CD4-positive, alpha-beta T cell treated with Interferon alpha-2 for 1 hour (primary cell): Measurements from ENCODE around the gene CERS3.
"Not testable (repeated sequence)": the region's sequence is repeated elsewhere in the genome, so short reads cannot be mapped to it uniquely, and the experiment has no call there.

Experiments
- DNase-seq, 2 donors: peaks; one replicate each; pipeline ENCODE4 v3.0.0-alpha.2; 2020 to 2022

The CERS3 gene

GRCh38 chr15:100463515-100463914 is 65.2 kb downstream of the CERS3 start:
- DNase-seq = no peak

- DNase-seq = no peak
Observed at GRCh38 chr15:100461049-100461448, 67.7 kb downstream of the CERS3 start.

GRCh38 chr15:100457201-100457600 is 71.5 kb downstream of the CERS3 start:
- no peak for DNase-seq

GRCh38 chr15:100454148-100454547 is 74.6 kb downstream of the CERS3 start:
- no peak for DNase-seq

- DNase-seq = no peak
Observed at GRCh38 chr15:100448481-100448880, 80.3 kb downstream of the CERS3 start.

GRCh38 chr15:100441063-100441462 is 87.7 kb downstream of the CERS3 start:
- not testable (repeated sequence) for DNase-seq

- DNase-seq = no peak
Observed at GRCh38 chr15:100439514-100439913, 89.2 kb downstream of the CERS3 start.

- peak; percentile 3 to 9 for DNase-seq
Observed at GRCh38 chr15:100438570-100438969, 90.2 kb downstream of the CERS3 start.

- DNase-seq = no peak
Observed at GRCh38 chr15:100437261-100437660, 91.5 kb downstream of the CERS3 start.

- DNase-seq = no peak
Observed at GRCh38 chr15:100434561-100434960, 94.2 kb downstream of the CERS3 start.

GRCh38 chr15:100434038-100434437 is 94.7 kb downstream of the CERS3 start:
- DNase-seq = no peak

- no peak for DNase-seq
Observed at GRCh38 chr15:100433304-100433703, 95.4 kb downstream of the CERS3 start.

- DNase-seq = no peak
Observed at GRCh38 chr15:100430411-100430810, 98.3 kb downstream of the CERS3 start.

GRCh38 chr15:100429116-100429728 is 99.5 kb downstream of the CERS3 start:
- no peak for DNase-seq

GRCh38 chr15:100426937-100427336 is 101.8 kb downstream of the CERS3 start:
- no peak for DNase-seq

- no peak for DNase-seq
Observed at GRCh38 chr15:100405179-100405578, 123.6 kb downstream of the CERS3 start.

GRCh38 chr15:100400996-100401395 is 127.8 kb downstream of the CERS3 start:
- DNase-seq = no peak

- DNase-seq = no peak
Observed at GRCh38 chr15:100394736-100395440, 133.9 kb downstream of the CERS3 start.

GRCh38 chr15:100393008-100393407 is 135.7 kb downstream of the CERS3 start:
- DNase-seq = no peak

GRCh38 chr15:100385300-100386050 is 143.3 kb downstream of the CERS3 start:
- DNase-seq = no peak

- no peak for DNase-seq
Observed at GRCh38 chr15:100384108-100384410, 144.7 kb downstream of the CERS3 start.

GRCh38 chr15:100383302-100384107 is 145.2 kb downstream of the CERS3 start:
- DNase-seq = peak in 1 of 2 donors; percentile 51

GRCh38 chr15:100373942-100374341 is 154.8 kb downstream of the CERS3 start:
- no peak for DNase-seq
